GM18907 (cell line): ENCODE data around the gene TCF4.

Source experiments
- ATAC-seq: cut with Tn5 transposase; IDR thresholded peaks from one replicate; pipeline ENCODE4 v1.9.1; 2021; ENCODE audit warnings: mild to moderate bottlenecking, moderate library complexity; ENCODE audit not compliant: unreplicated experiment

The TCF4 gene

GRCh38 chr18:55328301-55328700, 259.7 kb downstream of the TCF4 start:
- no peak for ATAC-seq

DNA sequence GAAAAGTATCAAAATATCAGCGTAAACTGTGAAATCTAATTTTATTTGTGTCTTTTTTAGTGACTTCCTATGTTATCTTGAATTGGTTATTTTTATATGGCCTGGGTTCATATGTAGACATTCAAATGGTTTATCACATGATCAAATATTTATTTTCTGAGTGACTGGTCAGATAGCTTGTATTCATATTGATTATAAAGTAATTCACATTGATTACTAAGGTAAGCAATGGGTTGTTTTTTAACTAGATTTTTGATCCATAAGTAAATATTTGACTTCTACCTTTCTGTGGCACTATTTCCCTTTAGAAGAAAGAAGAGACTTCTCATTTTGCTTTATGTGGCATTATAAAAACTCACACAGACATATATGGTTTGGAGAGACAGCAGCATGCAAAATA, 260.5 kb downstream of the TCF4 start:
- no peak for ATAC-seq

GRCh38 chr18:55326134-55326533, 261.9 kb downstream of the TCF4 start:
- no peak for ATAC-seq

DNA sequence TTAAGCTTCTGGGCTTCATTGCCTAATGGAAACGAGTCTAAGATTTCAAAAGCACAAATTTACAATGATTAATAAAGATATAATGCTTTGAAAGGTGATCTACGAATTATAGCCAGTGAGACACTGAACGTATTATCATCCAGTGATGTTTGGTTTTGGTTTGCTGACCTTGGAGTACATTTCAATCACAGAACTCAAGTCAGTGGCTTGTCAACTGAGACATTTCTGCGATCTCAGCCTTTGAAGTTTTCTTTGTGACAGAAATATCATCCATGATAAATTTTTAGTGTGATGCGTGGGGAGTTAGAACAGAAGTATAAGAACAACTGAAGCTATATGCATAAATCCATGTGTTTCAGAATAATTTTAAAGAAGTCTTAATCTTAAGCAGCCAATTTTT, 263.8 kb downstream of the TCF4 start:
- ATAC-seq = no peak

GRCh38 chr18:55323051-55323994, 264.7 kb downstream of the TCF4 start:
- no peak for ATAC-seq

DNA sequence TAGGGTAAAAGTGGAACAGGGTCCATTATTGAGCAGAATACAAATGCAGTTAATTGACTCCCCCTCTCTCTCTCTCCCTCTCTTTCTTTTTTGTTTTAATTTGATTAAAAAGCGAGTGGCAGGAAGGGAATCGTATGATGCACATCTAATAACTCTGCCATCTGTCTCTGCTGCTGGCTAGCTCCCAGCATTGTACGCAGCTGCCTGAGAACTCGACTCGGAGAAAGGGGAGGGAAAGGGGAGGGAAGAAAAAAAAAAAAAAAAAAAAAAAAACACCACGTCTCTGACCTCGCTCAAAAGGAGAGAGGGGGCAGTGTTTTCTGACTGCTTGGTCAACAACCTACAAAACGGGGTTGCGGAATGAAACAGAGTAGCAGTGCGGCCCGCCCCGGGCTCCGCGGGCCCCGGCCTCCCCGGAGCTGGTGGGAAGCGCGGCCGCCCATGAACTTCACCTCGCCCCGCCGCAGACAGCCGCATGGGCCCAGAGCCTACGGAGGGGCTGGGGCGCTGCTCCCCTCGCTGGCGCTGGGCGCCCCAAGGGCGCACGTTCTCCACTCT, 265.7 kb downstream of the TCF4 start:
- peak; percentile 72 for ATAC-seq

DNA sequence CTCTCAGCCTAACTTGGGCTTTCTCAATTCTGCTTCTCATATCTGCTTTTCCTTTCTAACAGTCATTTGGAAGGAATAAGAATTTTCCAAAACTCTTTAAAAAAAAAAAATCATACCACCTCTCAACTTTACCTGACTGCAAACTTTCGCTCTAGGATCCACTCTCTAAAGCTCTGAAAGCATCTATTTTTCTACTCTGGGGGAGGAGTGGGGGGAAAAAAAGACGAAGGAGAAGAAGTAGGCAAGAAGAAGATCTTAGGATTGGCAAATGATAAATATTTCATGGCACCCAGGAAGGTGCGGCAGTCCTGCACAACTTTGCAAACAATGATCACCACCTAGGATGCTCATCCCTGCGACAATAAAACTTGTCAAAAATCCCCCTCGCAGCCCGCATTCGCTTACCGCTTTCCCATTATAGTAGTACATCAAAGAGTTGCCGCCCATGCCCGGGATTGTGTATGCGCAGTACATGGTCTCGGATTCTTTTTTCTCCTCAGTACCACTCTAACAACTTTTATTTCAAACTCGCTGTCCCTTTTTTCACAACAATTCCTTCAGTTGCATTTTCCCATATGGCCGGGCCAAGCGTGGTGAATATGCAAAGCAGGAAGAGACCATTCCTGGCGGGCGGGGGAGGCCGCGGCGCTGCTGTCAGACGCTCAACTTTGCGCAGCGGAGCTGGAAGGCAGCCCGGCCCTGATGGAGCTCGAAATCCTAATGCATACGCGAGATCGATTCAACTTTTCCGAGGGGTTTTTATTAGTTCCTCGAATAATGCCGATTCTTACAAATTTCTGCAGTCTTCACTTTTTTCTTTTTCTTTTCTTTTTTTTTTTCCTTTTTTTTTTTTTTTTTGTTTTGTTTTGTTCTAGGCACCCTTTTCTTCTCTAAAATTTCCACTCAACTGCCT, 266.5 kb downstream of the TCF4 start:
- ATAC-seq = peak; percentile 73

DNA sequence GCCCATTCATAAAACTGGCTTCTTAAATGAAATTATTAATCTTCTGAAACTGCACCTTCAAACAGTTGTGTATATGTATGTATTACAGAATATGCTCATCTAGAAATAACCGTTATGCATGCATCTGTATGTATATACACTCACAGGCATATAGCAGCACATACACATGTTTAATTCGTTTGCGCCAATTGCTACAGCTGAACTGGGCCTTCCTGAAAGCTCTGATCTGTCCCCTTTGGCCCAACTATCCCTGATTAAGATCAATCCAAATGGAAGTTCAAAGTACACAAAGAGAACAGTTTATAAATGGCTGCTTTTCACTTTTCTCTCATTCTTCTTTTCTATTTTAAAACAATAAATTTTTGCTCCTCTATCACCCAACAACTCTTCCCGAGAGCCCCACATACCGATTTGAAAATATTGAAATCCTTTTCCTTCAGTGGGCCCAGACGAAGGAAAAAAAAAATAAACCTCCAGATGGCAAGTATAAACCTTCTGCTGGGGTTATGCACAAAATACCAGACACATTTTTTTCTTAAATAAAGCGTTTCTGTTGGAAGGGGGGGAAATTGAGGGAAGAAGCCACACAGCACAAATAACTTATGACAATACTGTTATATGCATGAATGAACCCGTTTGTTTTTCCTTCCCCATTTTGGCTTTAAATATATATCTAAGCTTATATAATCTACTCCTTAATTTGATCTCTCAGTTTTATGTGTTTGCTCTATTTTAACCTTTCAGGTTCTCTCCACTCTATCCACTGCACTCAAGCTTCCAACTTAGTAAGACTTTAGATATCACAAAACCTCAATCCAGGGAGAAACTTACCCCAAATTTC, 267.3 kb downstream of the TCF4 start:
- ATAC-seq = no peak

GRCh38 chr18:55319459-55320193, 268.4 kb downstream of the TCF4 start:
- no peak for ATAC-seq

- ATAC-seq = no peak
Observed at GRCh38 chr18:55318951-55319441, 269.0 kb downstream of the TCF4 start.

DNA sequence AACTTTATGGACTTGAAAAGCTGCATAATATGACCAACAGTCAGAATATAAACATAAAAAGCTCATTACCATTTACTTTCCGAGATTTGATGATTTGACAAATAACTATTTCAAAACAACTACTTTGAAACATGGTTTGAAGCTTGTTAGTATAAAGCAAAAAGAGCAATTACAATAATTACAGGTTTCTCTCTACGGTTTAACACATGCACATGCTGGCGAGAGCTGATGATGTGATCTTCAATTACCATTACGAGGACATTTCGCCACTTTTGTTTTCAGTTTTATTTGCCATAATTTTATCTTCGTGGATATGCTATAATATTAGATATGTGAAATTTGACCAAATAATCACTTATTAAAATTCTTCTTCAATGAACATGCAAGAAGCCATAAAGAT, 270.1 kb downstream of the TCF4 start:
- ATAC-seq = no peak

DNA sequence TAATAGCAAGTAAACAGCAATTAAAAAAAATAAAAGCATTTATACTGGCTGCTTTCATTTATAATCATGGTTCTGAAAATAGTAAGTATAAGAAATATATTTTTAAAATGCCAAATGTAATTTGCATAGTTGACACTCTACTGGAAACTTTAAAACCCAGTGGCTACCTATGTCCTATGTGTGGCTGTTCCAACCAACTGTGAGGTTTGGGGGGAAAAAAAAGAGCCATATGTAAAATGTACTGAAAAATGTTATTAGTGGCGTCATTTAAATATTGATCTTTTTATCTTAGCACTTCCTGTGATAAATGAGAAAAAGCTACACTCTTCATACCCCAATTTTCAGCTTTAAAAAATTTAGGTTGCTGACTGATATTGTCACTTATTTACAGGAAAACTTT, 270.7 kb downstream of the TCF4 start:
- no peak for ATAC-seq

GRCh38 chr18:55316486-55317184, 271.4 kb downstream of the TCF4 start:
- ATAC-seq = no peak

DNA sequence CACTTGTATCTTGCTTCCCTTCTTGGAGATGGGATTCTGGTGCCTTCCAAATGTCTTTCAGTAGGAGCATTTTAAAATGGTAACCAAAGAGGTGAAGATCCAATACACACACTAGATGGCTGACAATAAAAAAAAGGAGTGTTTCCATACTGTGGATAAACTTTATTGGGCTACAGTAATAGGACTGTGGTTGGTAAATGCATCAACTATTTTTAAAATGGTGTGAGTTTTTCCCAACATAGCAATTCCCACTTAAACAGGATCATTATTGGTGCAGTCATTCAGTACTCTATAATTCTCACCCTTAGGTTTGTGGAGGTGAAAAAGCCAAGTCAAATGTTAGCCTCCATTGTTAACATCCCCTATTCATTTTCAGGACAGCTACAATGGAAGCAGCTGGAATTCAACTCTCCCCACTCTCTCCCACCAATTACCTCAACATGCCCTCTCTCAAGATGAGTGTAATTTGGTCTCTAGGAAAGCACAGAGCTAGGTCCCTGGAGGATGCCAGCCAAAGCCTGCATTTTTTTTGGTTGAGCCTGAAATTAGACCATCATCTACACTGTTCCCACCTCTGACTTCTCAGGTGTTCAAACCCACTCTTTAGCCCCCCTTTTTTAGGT, 273.3 kb downstream of the TCF4 start:
- no peak for ATAC-seq

DNA sequence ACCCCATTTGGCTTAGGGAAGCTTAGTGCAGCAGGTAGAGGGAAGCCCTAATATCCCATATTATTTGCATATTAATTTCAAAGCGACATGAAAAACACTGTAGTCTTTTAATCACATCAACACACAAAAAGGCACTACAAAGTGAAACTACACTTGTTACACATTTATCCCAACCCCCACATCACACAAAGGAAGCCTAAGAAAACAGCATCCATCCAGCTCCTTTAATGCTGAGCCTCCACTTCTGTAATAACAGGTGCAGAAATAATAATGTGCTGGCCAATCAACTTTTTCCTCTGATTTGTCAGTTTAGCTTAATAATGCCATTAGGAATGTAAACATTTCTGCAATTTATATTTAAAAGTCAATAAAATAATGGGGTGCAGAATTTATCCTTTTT, 274.0 kb downstream of the TCF4 start:
- ATAC-seq = no peak

DNA sequence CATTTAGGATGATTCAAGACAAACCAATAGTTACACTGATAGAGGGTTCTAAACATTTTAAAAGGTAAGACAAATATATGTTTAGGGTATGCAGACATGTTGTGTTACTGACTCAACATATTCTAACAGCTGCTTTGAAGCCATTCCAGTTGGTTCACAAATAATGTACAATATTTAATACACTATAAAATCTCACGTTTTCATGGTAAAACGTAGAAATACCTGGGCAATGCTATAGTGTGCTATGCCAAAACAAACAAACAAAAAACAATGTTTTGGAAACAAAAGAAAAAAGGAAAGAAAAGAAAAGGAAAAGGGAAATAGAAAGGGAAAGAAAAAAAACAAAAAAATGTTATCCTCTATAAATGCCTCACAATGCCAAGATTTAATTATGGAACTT, 277.1 kb downstream of the TCF4 start:
- ATAC-seq = no peak

- ATAC-seq = no peak
Observed at GRCh38 chr18:55310044-55310676, 277.8 kb downstream of the TCF4 start.

- no peak for ATAC-seq
Observed at GRCh38 chr18:55309249-55309648, 278.7 kb downstream of the TCF4 start.
